Measurements from ENCODE around the gene IGFL2. TPM values are rescaled to one million over a fixed set of nuclear protein-coding genes. Genes with fewer than 3 reads are reported as not detected.
"Not testable (repeated sequence)": the region's sequence is repeated elsewhere in the genome, so short reads cannot be mapped to it uniquely, and the experiment has no call there.

Gene IGFL2
- not detected for total RNA-seq
- long read RNA-seq = 0 reads

DNA sequence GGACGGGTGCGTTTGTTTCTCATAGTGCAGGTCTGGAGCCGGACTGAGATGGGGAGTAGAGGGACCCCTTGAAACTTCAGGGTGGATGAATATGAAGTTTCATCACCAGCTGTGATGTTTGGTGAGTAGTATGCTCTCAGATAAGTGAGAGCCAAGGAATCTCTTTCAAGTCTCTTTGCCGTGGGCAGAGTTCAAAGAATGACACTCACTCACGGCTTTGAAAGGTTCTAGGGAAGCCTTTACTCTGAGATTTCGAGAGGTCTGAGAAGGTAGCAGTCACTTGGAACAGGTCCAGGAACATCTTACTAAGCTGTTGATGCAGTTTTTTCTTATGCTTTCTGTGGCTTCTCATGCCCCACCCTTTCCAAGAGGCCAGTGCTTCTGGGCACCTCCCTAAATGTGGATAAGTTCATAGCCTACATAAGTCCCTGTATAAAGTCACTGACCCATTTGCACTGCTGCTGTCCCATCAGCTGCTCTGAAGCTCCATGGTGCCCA is at the start of gene IGFL2:
IGFL2 (plus strand) TSS at position 448 of the 498 bp plus-strand sequence; CDS start at position 489, 41 bp downstream.
- TF ChIP-seq, protein P1, sequence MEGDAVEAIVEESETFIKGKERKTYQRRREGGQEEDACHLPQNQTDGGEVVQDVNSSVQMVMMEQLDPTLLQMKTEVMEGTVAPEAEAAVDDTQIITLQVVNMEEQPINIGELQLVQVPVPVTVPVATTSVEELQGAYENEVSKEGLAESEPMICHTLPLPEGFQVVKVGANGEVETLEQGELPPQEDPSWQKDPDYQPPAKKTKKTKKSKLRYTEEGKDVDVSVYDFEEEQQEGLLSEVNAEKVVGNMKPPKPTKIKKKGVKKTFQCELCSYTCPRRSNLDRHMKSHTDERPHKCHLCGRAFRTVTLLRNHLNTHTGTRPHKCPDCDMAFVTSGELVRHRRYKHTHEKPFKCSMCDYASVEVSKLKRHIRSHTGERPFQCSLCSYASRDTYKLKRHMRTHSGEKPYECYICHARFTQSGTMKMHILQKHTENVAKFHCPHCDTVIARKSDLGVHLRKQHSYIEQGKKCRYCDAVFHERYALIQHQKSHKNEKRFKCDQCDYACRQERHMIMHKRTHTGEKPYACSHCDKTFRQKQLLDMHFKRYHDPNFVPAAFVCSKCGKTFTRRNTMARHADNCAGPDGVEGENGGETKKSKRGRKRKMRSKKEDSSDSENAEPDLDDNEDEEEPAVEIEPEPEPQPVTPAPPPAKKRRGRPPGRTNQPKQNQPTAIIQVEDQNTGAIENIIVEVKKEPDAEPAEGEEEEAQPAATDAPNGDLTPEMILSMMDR (IDR thresholded peaks at IDR 0.05; ENCODE audit: borderline replicate concordance) = no peak
- Histone ChIP-seq H3K4me1 (no peaks in the 10 kb centered on the region), H3K36me3 (no peaks in the 10 kb centered on the region), H3K4me3 (no peak within 1 kb of the TSS), H3K27ac (replicated peaks) (no peak within 1 kb of the TSS), H3K27me3 (ENCODE audit: low read depth) (peaks cover 39% of the 10 kb centered on the region), H3K9me3 (replicated peaks) (no peaks in the 10 kb centered on the region)
- intact Hi-C loops (cut with micrococcal nuclease) = no loop called here
- DNase-seq = no peak

DNA sequence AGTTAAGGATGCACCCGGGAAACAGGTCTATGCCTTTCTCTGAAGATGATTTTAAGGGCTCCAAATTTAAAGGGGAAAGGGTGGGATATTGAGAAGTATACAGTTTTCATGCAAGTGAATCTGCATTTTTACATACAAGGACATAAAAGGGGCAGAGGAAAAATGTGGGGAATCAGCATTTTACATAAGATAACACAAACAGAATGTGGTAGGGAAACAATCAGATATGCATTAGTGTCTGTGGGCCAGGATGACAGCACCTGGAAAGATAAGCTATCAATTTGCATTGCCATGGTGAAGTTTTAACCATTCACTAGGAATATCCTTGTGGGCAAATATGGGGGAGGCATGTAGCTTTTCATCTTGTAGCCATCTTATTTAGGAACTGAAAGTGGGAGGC is 47.7 kb upstream of the IGFL2 start:
- TF ChIP-seq, protein P1 (IDR thresholded peaks at IDR 0.05; ENCODE audit: borderline replicate concordance) = no peak
- Histone ChIP-seq H3K27me3 (ENCODE audit: low read depth) (peaks cover 64% of the 10 kb centered on the region), H3K9me3 (replicated peaks) (peaks cover 40% of the 10 kb centered on the region), H3K4me1 (no peaks in the 10 kb centered on the region), H3K36me3 (no peaks in the 10 kb centered on the region), H3K27ac (replicated peaks) (no peak overlapping the region), H3K4me3 (no peak overlapping the region)
- intact Hi-C loops (cut with micrococcal nuclease) = no loop called here
- DNase-seq = no peak

DNA sequence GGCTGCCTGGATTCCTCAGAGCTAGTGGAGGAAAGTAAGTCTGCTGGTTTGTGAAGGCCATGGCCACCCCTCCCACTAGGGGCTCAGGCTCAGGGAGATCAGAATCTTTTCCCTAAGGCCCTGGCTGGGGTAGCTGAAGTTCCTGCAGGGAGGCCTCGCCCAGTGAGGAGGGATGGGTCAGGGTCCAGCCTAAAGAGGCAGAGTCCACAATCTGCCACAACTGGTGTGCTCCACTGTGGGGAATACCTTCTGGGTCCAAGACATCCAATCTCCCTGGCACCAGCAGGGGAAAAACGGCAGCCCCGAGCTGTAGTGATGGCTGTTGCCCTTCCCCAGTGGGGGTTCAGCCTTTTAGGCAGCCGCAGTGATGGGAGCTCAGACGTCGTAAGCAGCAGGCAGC is 46.7 kb upstream of the IGFL2 start:
- no peaks in the 10 kb centered on the region for H3K4me1 ChIP-seq
- no peak overlapping the region for H3K27ac ChIP-seq (replicated peaks)
- peaks cover 70% of the 10 kb centered on the region for H3K27me3 ChIP-seq (ENCODE audit: low read depth)
- H3K9me3 ChIP-seq (replicated peaks) = peaks cover 33% of the 10 kb centered on the region
- DNase-seq = no peak
- H3K36me3 ChIP-seq = no peaks in the 10 kb centered on the region
- H3K4me3 ChIP-seq = no peak overlapping the region
- TF ChIP-seq, protein P1 (IDR thresholded peaks at IDR 0.05; ENCODE audit: borderline replicate concordance) = no peak
- intact Hi-C loops (cut with micrococcal nuclease) = no loop called here

DNA sequence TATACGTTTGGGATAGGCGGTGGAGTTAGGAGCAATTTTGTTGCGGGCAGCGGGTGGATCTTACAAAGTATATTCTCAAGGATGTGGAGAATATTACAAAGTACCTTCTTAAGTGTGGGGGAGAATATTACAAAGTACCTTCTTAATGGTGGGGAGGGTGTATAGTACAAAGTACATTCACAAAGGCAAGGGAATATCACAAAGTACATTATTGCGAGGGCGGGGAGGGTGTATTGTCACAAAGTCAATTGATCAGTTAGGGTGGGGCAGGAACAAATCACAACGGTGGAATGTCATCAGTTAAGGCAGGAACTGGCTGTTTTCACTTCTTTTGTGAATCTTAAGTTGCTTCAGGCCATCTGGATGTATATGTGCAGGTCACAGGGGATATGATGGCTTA is 45.7 kb upstream of the IGFL2 start:
- peaks cover 24% of the 10 kb centered on the region for H3K9me3 ChIP-seq (replicated peaks)
- H3K4me3 ChIP-seq; H3K36me3 ChIP-seq; DNase-seq; H3K27ac ChIP-seq (replicated peaks); H3K4me1 ChIP-seq; intact Hi-C loops (cut with micrococcal nuclease): not testable (repeated sequence)
- H3K27me3 ChIP-seq (ENCODE audit: low read depth) = peaks cover 70% of the 10 kb centered on the region

DNA sequence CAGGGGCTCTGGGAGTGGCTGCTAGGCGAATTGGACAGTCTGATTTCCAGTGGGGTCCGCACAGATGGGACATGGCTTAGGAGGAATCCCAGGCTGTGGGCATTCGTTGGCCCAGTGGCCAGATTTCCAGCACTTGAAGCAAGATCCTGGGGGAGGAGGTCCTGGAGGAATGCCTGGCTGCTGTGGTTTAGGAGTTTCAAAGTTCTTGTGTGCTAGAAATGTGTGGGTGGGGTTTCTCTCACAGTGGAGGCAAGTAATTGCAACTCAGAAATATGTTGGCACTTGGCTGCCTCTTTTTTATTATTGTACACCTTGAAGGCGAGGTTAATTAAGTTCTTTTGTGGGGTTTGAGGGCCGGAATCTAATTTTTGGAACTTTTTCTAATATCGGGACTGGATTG is 40.7 kb upstream of the IGFL2 start:
- Histone ChIP-seq H3K9me3 (replicated peaks) (peaks cover 8% of the 10 kb centered on the region), H3K27me3 (ENCODE audit: low read depth) (peaks cover 77% of the 10 kb centered on the region), H3K27ac (replicated peaks) (no peak overlapping the region), H3K36me3 (no peaks in the 10 kb centered on the region), H3K4me3 (no peak overlapping the region), H3K4me1 (no peaks in the 10 kb centered on the region)
- intact Hi-C loops (cut with micrococcal nuclease) = no loop called here
- TF ChIP-seq, protein P1 (IDR thresholded peaks at IDR 0.05; ENCODE audit: borderline replicate concordance) = no peak
- no peak for DNase-seq

DNA sequence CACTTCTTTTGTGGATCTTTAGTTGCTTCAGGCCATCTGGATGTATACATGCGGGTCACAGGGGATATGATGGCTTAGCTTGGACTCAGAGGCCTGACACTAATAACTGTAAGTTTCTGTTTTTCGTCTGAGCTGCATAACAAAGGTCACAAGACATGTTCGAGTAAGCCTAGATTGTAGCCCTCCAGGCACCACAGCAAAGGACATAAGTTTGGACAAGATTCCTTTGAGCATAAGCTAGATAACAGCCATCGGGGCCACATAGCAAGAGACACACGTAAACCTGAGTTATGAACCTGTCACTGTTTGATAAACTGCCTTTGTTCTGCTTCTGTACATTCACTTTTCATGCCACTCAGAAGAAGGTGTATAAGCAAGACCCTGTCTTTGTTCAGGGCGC is 38.2 kb upstream of the IGFL2 start:
- Histone ChIP-seq H3K27ac (replicated peaks) (no peak overlapping the region), H3K27me3 (ENCODE audit: low read depth) (peaks cover 81% of the 10 kb centered on the region), H3K4me1 (no peaks in the 10 kb centered on the region), H3K9me3 (replicated peaks) (peaks cover 5% of the 10 kb centered on the region), H3K4me3 (no peak overlapping the region), H3K36me3 (no peaks in the 10 kb centered on the region)
- TF ChIP-seq, protein P1 (IDR thresholded peaks at IDR 0.05; ENCODE audit: borderline replicate concordance) = no peak
- DNase-seq = no peak
- intact Hi-C loops (cut with micrococcal nuclease) = no loop called here
